ENCODE measurements around the gene HEMGN. TPM values are rescaled to one million over a fixed set of nuclear protein-coding genes. Genes with fewer than 3 reads are reported as not detected.

The HEMGN gene
- total and polyA plus RNA-seq, 2 of the 4 experiments (the other 2 are of a cell fraction) = not detected

- in situ Hi-C loops (cut with MboI; ENCODE audit: low sequenced_read_pairs) (no loop called here), intact Hi-C loops (cut with micrococcal nuclease) (no loop called here), dilution Hi-C loops (cut with HindIII; ENCODE audit: low sequenced_read_pairs, unreplicated experiment) (no loop called here)
- Histone ChIP-seq H4K91ac (ENCODE audit: insufficient read depth, low read depth, low read length) (no peak overlapping the region), H3K79me1 (ENCODE audit: low read depth in 1 of 2, low read length in 2 of 2) (peaks cover 8 to 20% of the 10 kb centered on the region in 2 experiments; a peak in 3 of 4 replicates), H3K18ac (ENCODE audit: low read depth, low read length) (no peak overlapping the region), H3K23ac (ENCODE audit: low read depth, low read length) (no peak overlapping the region), H4K8ac (ENCODE audit: low read depth in 2 of 2, low read length in 2 of 2) (no peak overlapping the region), H2BK20ac (ENCODE audit: low read depth, low read length) (no peak overlapping the region), H4K20me1 (ENCODE audit: insufficient read depth, low read length) (no peaks in the 10 kb centered on the region), H3K27ac (ENCODE audit: insufficient read depth, low read length) (no peak overlapping the region), H3K36me3 (ENCODE audit: control insufficient read depth, insufficient read depth, low read length) (peaks cover 19% of the 10 kb centered on the region), H4K5ac (ENCODE audit: low read depth, low read length) (no peak overlapping the region), H3K27me3 (ENCODE audit: control insufficient read depth, insufficient read depth, low read length) (no peaks in the 10 kb centered on the region), H3K9me3 (ENCODE audit: control insufficient read depth, insufficient read depth, low read length) (no peaks in the 10 kb centered on the region), H2BK5ac (ENCODE audit: low read depth, low read length, poor library complexity, severe bottlenecking) (no peak overlapping the region), H3K4me3 (ENCODE audit: insufficient read depth, low read depth, low read length) (no peak overlapping the region), H2BK15ac (ENCODE audit: low read depth, low read length) (no peak overlapping the region), H3K9ac (ENCODE audit: low read depth, low read length) (no peak overlapping the region), H3K14ac (replicated peaks; ENCODE audit: low read depth, low read length) (no peak overlapping the region), H3K4me2 (ENCODE audit: low read depth, low read length) (no peak overlapping the region), H3K56ac (ENCODE audit: extremely low read depth, insufficient read depth, low read length) (no peak overlapping the region), H2AK5ac (ENCODE audit: low read depth, low read length) (no peak overlapping the region), H3K4ac (ENCODE audit: low read depth, low read length) (no peak overlapping the region), H3K9me1 (ENCODE audit: insufficient read depth, low read length) (peaks cover 3% of the 10 kb centered on the region; the same call in 1 of the 2 replicates), H2AK9ac (replicated peaks; ENCODE audit: low read depth, low read length, poor library complexity) (no peak overlapping the region), H2BK120ac (ENCODE audit: low read depth, low read length) (no peak overlapping the region), H2AFZ (replicated peaks; ENCODE audit: low read length, poor library complexity) (no peak overlapping the region), H3K4me1 (ENCODE audit: control insufficient read depth, insufficient read depth, low read length) (no peaks in the 10 kb centered on the region)
- ATAC-seq (ENCODE audit: low read depth) (no peak), DNase-seq (no peak)
- POLR2A ChIA-PET (ENCODE audit: unreplicated experiment) = no interaction called here
- TF ChIP-seq RCOR1 (IDR thresholded peaks at IDR 0.05; ENCODE audit: insufficient replicate concordance, low read length) = no peak
- no peak for TF ChIP-seq ELK1 (IDR thresholded peaks at IDR 0.05; ENCODE audit: borderline replicate concordance, low read depth, low read length)
- no peak for TF ChIP-seq MXI1 (IDR thresholded peaks at IDR 0.05; ENCODE audit: borderline replicate concordance, low read depth, low read length)
- TF ChIP-seq RAD21 (IDR thresholded peaks at IDR 0.05; ENCODE audit: low read length) = no peak
- 100% methylated on average over 1 of the region's 3 CpGs; no CpG with 5 or more reads in 1 of the 2 experiments for WGBS, 2 experiments (ENCODE audit: extremely low coverage in 2 of 2, insufficient read length in 1 of 2)
- no TSS peak for BruUV-seq (replicated peaks)
- CTCF ChIA-PET = no interaction called here
Observed at GRCh38 chr9:97907046-97907445, 30.9 kb downstream of the HEMGN start.
